Lung (tissue), 12 donors: Measurements from ENCODE around the gene MYT1. TPM values are rescaled to one million over a fixed set of nuclear protein-coding genes. Genes with fewer than 3 reads are reported as not detected.

Source experiments
- ATAC-seq: fragments of 200-7000 bp; cut with Tn5 transposase; one replicate; pipeline ENCODE4 v1.9.1; 2020; ENCODE audit warnings: moderate number of reproducible peaks; ENCODE audit not compliant: insufficient read depth, low FRiP score
- DNase-seq, 3 donors: peaks; one replicate each; pipeline ENCODE4 v3.0.0-alpha.2; 2013 to 2017
- H3K27ac ChIP-seq, 2 donors: one replicate each; pipeline ENCODE4 v1.5.1; 2013; ENCODE audit warnings: mild to moderate bottlenecking in 2 of 2, moderate library complexity in 2 of 2, control low read depth in 1 of 2, inconsistent platforms in 1 of 2, low read depth in 1 of 2, low read length in 1 of 2
- H3K27me3 ChIP-seq, 3 donors: one replicate each; pipeline ENCODE4 v1.5.1; 2013; ENCODE audit warnings: low read length in 2 of 3; ENCODE audit not compliant: control insufficient read depth in 3 of 3, insufficient read depth in 3 of 3
- H3K36me3 ChIP-seq, 4 donors: one replicate each; pipeline ENCODE4 v1.5.1; 2013; ENCODE audit warnings: low read length in 4 of 4, mild to moderate bottlenecking in 1 of 4, moderate library complexity in 1 of 4; ENCODE audit not compliant: control insufficient read depth in 4 of 4, insufficient read depth in 4 of 4
- H3K4me1 ChIP-seq, 5 donors: one replicate each; pipeline ENCODE4 v1.5.1; 2013; ENCODE audit warnings: low read length in 5 of 5, mild to moderate bottlenecking in 2 of 5, moderate library complexity in 1 of 5; ENCODE audit not compliant: control insufficient read depth in 5 of 5, insufficient read depth in 5 of 5
- H3K4me3 ChIP-seq: one replicate; pipeline ENCODE4 v1.5.1; 2013; ENCODE audit warnings: mild to moderate bottlenecking, control low read depth, moderate library complexity
- H3K9ac ChIP-seq, 2 donors: one replicate each; pipeline ENCODE4 v1.5.1; 2013; ENCODE audit warnings: low read length in 2 of 2, control low read depth in 1 of 2; ENCODE audit not compliant: insufficient read depth in 1 of 2
- H3K9me3 ChIP-seq, 4 donors: one replicate each; pipeline ENCODE4 v1.5.1; 2013; ENCODE audit warnings: low read length in 3 of 4, mild to moderate bottlenecking in 1 of 4, moderate library complexity in 1 of 4; ENCODE audit not compliant: control insufficient read depth in 4 of 4, insufficient read depth in 3 of 4
- WGBS, 2 donors: extraction: QIAGEN DNeasy Blood & Tissue Kit; methylation state at CpG; one replicate each; pipeline ENCODE4 v1.1.7; 2013; 5-methylcytosine and 5-hydroxymethylcytosine counted together
- polyA plus RNA-seq, 2 donors: library from polyadenylated mRNA; stranded (reverse); fragments of 200-250 nt; gene quantifications; one replicate each; pipeline ENCODE4 v1.2.1, GENCODE V29; 2013
- total RNA-seq, 2 donors: library from RNA; depleted of rRNA in 1 of 2; stranded (reverse); fragments of >200 nt in 1 of 2; gene quantifications; one replicate each; pipeline ENCODE4 v1.2.1, GENCODE V29; 2014 to 2021
- TF ChIP-seq, protein P1 (sequence below): IDR thresholded peaks from 2 replicates; pipeline ENCODE4 v1.5.1; 2012; ENCODE audit warnings: mild to moderate bottlenecking; ENCODE audit errors: control extremely low read depth, extremely low read depth
- donor health status: control.
- donor health status: control.
- donor health status: Bipolar disorder and iron deficiency.
- donor health status: healthy.
- donor health status: DM: yes; HTN: yes; CAD: no.

The MYT1 gene
- total and polyA plus RNA-seq, 4 donors = 0.03 to 0.40 (median 0.10) TPM; not detected in 1

DNA sequence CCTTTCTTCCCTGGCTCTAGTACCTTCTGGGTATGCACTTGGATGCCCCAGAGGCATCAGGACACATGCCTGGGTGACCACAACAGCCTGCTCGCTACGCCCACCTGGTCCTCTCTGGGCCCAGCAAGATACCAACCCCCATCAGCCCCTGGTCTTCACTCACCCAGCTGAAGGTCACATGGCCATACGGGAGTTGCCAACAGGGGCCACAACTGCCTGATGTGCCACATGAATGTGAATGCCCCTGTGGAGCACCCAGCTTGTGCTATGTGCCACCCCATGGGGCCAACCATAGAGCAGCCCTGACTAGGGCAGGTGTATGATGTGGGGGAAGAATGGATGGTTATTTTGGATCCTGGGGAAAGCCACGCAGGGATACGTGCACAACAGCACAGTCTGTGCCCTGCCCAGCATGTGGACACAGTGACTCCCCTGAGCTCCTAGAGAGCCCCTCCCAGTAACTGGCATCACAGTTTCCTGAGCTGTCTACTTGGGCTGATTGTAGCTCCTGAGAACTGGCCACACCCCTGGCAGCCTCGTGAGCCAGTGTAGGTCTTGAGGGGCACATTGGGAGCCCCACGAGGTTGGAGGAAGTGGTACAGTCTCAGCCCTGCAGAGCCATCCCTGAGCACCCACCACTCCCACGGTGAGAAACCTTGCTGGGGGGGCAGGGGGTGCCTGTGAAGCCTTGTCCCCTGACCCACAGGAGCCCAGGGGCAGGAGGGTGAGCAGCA lies 80.8 kb downstream of the MYT1 start:
- Histone ChIP-seq H3K4me3 (no peak overlapping the region), H3K4me1 (no peaks in the 10 kb centered on the region), H3K9ac (no peak overlapping the region), H3K27me3 (peaks cover 0 to 14% (median 1%) of the 10 kb centered on the region in 3 donors), H3K27ac (no peak overlapping the region), H3K36me3 (no peaks in the 10 kb centered on the region), H3K9me3 (no peaks in the 10 kb centered on the region)
- DNase-seq = no peak
- TF ChIP-seq, protein P1, sequence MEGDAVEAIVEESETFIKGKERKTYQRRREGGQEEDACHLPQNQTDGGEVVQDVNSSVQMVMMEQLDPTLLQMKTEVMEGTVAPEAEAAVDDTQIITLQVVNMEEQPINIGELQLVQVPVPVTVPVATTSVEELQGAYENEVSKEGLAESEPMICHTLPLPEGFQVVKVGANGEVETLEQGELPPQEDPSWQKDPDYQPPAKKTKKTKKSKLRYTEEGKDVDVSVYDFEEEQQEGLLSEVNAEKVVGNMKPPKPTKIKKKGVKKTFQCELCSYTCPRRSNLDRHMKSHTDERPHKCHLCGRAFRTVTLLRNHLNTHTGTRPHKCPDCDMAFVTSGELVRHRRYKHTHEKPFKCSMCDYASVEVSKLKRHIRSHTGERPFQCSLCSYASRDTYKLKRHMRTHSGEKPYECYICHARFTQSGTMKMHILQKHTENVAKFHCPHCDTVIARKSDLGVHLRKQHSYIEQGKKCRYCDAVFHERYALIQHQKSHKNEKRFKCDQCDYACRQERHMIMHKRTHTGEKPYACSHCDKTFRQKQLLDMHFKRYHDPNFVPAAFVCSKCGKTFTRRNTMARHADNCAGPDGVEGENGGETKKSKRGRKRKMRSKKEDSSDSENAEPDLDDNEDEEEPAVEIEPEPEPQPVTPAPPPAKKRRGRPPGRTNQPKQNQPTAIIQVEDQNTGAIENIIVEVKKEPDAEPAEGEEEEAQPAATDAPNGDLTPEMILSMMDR = no peak
- no peak for ATAC-seq
- WGBS, 2 donors = 53% methylated on average over 8 of the region's 8 CpGs

GRCh38 chr20:64245746-64246595 lies 81.7 kb downstream of the MYT1 start:
- DNase-seq (no peak), ATAC-seq (no peak)
- TF ChIP-seq, protein P1 = no peak
- 70 to 80% methylated on average over 9 of the region's 9 CpGs for WGBS, 2 donors
- Histone ChIP-seq H3K9me3 (no peaks in the 10 kb centered on the region), H3K27ac (no peak overlapping the region), H3K36me3 (no peaks in the 10 kb centered on the region), H3K4me3 (no peak overlapping the region), H3K27me3 (peaks cover 0 to 15% (median 7%) of the 10 kb centered on the region in 3 donors), H3K4me1 (no peaks in the 10 kb centered on the region), H3K9ac (no peak overlapping the region)

DNA sequence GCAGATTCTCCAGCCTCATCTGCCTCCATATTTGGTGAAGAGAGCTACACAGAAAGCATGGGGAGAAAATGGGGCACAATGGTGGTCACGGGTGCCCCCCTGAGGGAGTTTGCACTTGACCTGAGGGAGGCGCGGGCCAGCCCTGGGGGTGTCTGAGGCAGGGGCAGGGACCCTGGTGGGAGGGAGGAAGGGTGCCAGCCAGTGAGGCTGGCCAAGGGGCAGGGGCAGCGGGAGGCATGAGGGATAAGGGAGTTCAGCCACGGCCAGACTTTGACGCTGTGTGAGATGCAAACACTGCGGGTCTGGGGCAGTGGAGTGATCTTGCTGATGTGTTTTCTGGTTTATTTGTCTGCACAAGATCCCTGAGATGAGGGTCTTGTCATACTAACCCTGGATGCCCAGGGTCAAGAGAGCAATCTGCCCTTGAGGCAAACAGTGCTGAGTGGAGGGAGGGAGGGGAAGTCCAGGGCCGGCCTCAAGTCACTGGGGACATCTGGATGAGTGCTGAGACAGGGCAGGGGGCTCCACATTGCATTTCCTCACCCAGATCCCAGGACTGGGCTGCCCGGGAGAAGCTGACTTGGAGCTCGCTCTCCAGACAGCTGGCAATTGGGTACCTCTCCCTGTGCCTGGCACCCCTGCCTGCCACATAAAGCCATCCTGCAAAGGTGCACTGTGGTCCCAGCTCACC lies 82.5 kb downstream of the MYT1 start:
- no peak for DNase-seq
- H3K4me1 ChIP-seq = no peaks in the 10 kb centered on the region
- H3K9ac ChIP-seq = no peak overlapping the region
- no peak overlapping the region for H3K4me3 ChIP-seq
- TF ChIP-seq, protein P1 = no peak
- H3K9me3 ChIP-seq = no peaks in the 10 kb centered on the region
- H3K27me3 ChIP-seq = peaks cover 0 to 19% (median 11%) of the 10 kb centered on the region in 3 donors
- H3K27ac ChIP-seq = no peak overlapping the region
- H3K36me3 ChIP-seq = no peaks in the 10 kb centered on the region
- no peak for ATAC-seq
- WGBS, 2 donors = 72 to 81% methylated on average over 10 of the region's 10 CpGs
